Measurements from ENCODE around the gene COL1A2.

Gene COL1A2

DNA sequence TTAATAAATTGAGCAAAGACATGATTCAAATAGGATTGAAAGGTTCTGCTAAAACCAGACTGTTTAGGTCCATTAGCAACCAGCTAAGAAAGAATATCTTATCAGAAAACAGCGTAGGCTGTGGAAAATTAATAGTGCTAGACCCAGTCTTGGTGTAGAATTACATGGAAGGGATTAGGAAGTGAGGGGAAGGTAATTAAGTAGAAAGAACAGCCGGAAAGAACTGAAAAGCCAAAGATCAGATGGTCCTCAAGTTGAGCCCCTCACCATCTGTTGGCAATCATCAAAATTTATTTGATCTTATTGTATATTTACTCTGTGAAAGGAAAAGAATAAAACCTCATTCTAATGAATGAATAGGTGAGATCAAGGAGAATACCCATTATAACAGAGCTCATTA, 50.1 kb downstream of the COL1A2 start:
- H2BK5ac ChIP-seq (ENCODE audit: low read length): no peak overlapping the region
- no peaks in the 10 kb centered on the region for H3K27me3 ChIP-seq (ENCODE audit: control insufficient read depth in 3 of 3, insufficient read depth in 3 of 3, low read depth in 1 of 3, low read length in 3 of 3)
- no peak overlapping the region for H3K4me2 ChIP-seq (ENCODE audit: insufficient read depth, low read length, poor library complexity, severe bottlenecking)
- no peak overlapping the region for H2AK5ac ChIP-seq (ENCODE audit: low read depth, low read length)
- no peak overlapping the region for H3K14ac ChIP-seq (ENCODE audit: low read length)
- H3K4me3 ChIP-seq (ENCODE audit: low read length in 2 of 2): no peak overlapping the region
- H3K9ac ChIP-seq (ENCODE audit: low read depth, low read length, poor library complexity): no peak overlapping the region
- no peak overlapping the region for H2BK15ac ChIP-seq (ENCODE audit: low read length)
- H3K27ac ChIP-seq (replicated peaks; ENCODE audit: low read length): no peak overlapping the region
- H3K23ac ChIP-seq (ENCODE audit: low read depth, low read length, poor library complexity): no peak overlapping the region
- H4K8ac ChIP-seq (ENCODE audit: low read depth, low read length): no peak overlapping the region
- no peak overlapping the region for H2BK120ac ChIP-seq (ENCODE audit: low read depth, low read length)
- WGBS, 2 donors (ENCODE audit: extremely low coverage in 2 of 2, insufficient read length in 2 of 2, insufficient replicate concordance in 1 of 2): no CpG with 5 or more reads among the region's 2 CpGs
- H3K36me3 ChIP-seq (replicated peaks in 1 of 2; ENCODE audit: control insufficient read depth in 2 of 2, insufficient read depth in 2 of 2, low read length in 2 of 2): no peaks in the 10 kb centered on the region
- H3K79me1 ChIP-seq (ENCODE audit: low read depth, low read length): no peaks in the 10 kb centered on the region
- peaks cover under 1 to 10% of the 10 kb centered on the region in 2 donors for H3K4me1 ChIP-seq (ENCODE audit: control insufficient read depth in 2 of 2, insufficient read depth in 1 of 2, low read depth in 1 of 2, low read length in 2 of 2)
- H3K18ac ChIP-seq (ENCODE audit: low read length): no peak overlapping the region
- H2AFZ ChIP-seq (ENCODE audit: low read length): no peak overlapping the region
- no peak overlapping the region for H3K4ac ChIP-seq (ENCODE audit: low read length)
- no peak for DNase-seq (ENCODE audit: low spot score)
- no peak overlapping the region for H4K91ac ChIP-seq (ENCODE audit: low read depth, low read length, poor library complexity)
- H3K9me3 ChIP-seq (replicated peaks in 1 of 2; ENCODE audit: control insufficient read depth in 2 of 2, insufficient read depth in 1 of 2, low read depth in 1 of 2, low read length in 2 of 2): peaks cover 0 to 11% of the 10 kb centered on the region in 2 donors
- H2BK12ac ChIP-seq (ENCODE audit: low read length): no peak overlapping the region

DNA sequence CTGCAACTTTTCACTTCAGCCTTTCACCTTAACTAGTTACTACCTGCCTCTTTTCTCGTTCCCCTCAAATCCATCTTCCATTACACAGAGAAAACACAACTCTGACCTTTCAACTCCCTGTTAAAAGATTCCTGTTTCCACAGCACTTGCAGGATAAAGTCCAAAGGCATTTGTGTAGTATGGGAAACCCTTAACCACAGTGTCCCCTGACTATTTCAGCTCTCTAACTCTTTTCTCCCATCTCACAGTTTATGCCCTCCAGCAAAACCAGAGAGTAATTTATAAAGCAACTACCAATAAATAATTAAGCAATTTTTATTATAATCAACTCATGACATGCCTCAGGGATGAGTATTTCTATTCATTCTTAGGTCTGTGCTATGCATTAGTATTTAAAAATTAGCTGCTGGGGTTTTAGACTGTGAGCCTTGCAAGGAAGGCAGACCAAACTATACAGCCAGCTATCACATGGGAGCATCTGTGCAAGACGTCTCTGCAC, 51.0 kb downstream of the COL1A2 start:
- no peak for DNase-seq (ENCODE audit: low spot score)
- Histone ChIP-seq H2BK15ac (ENCODE audit: low read length) (no peak overlapping the region), H3K4me1 (ENCODE audit: control insufficient read depth in 2 of 2, insufficient read depth in 1 of 2, low read depth in 1 of 2, low read length in 2 of 2) (peaks cover 0 to 2% of the 10 kb centered on the region in 2 donors), H3K4ac (ENCODE audit: low read length) (no peak overlapping the region), H3K27ac (replicated peaks; ENCODE audit: low read length) (no peak overlapping the region), H2BK5ac (ENCODE audit: low read length) (no peak overlapping the region), H3K4me3 (ENCODE audit: low read length in 2 of 2) (no peak overlapping the region), H3K18ac (ENCODE audit: low read length) (no peak overlapping the region), H3K79me1 (ENCODE audit: low read depth, low read length) (no peaks in the 10 kb centered on the region), H4K8ac (ENCODE audit: low read depth, low read length) (no peak overlapping the region), H3K36me3 (replicated peaks in 1 of 2; ENCODE audit: control insufficient read depth in 2 of 2, insufficient read depth in 2 of 2, low read length in 2 of 2) (no peaks in the 10 kb centered on the region), H2BK120ac (ENCODE audit: low read depth, low read length) (no peak overlapping the region), H3K27me3 (ENCODE audit: control insufficient read depth in 3 of 3, insufficient read depth in 3 of 3, low read depth in 1 of 3, low read length in 3 of 3) (no peaks in the 10 kb centered on the region), H2AFZ (ENCODE audit: low read length) (peak overlapping the region; percentile 68), H4K91ac (ENCODE audit: low read depth, low read length, poor library complexity) (no peak overlapping the region), H3K9me3 (replicated peaks in 1 of 2; ENCODE audit: control insufficient read depth in 2 of 2, insufficient read depth in 1 of 2, low read depth in 1 of 2, low read length in 2 of 2) (peaks cover 0 to 11% of the 10 kb centered on the region in 2 donors), H3K23ac (ENCODE audit: low read depth, low read length, poor library complexity) (no peak overlapping the region), H3K4me2 (ENCODE audit: insufficient read depth, low read length, poor library complexity, severe bottlenecking) (no peak overlapping the region), H3K9ac (ENCODE audit: low read depth, low read length, poor library complexity) (no peak overlapping the region), H2AK5ac (ENCODE audit: low read depth, low read length) (no peak overlapping the region), H2BK12ac (ENCODE audit: low read length) (no peak overlapping the region), H3K14ac (ENCODE audit: low read length) (no peak overlapping the region)
- no CpG with 5 or more reads among the region's 2 CpGs for WGBS, 2 donors (ENCODE audit: extremely low coverage in 2 of 2, insufficient read length in 2 of 2, insufficient replicate concordance in 1 of 2)

DNA sequence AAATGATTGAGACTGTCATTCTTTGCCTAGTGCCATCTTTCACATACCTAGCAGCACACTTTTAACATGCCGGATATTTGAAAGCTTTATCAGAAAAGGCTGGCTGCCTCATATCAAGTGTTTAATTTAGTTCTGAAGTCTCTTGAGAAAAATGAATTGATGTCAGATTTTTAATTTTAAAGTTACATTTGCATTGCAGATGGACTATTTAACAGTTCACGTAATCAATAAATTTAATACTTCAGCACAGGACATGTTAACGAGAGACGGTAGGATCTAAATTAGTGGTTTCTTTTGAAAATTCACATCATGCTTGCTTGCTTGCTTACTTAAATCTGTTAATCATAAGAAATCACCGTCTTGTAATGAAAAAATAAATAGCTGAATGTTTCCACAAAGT, 51.6 kb downstream of the COL1A2 start:
- H4K91ac ChIP-seq (ENCODE audit: low read depth, low read length, poor library complexity): no peak overlapping the region
- no peak overlapping the region for H2AFZ ChIP-seq (ENCODE audit: low read length)
- H3K27ac ChIP-seq (replicated peaks; ENCODE audit: low read length): no peak overlapping the region
- no peak overlapping the region for H2AK5ac ChIP-seq (ENCODE audit: low read depth, low read length)
- H3K14ac ChIP-seq (ENCODE audit: low read length): no peak overlapping the region
- H3K4me1 ChIP-seq (ENCODE audit: control insufficient read depth in 2 of 2, insufficient read depth in 1 of 2, low read depth in 1 of 2, low read length in 2 of 2): peaks cover 0 to 2% of the 10 kb centered on the region in 2 donors
- H3K4me2 ChIP-seq (ENCODE audit: insufficient read depth, low read length, poor library complexity, severe bottlenecking): no peak overlapping the region
- H3K18ac ChIP-seq (ENCODE audit: low read length): no peak overlapping the region
- no peak overlapping the region for H2BK12ac ChIP-seq (ENCODE audit: low read length)
- H3K9me3 ChIP-seq (replicated peaks in 1 of 2; ENCODE audit: control insufficient read depth in 2 of 2, insufficient read depth in 1 of 2, low read depth in 1 of 2, low read length in 2 of 2): peaks cover 0 to 11% of the 10 kb centered on the region in 2 donors
- H3K4me3 ChIP-seq (ENCODE audit: low read length in 2 of 2): no peak overlapping the region
- H3K4ac ChIP-seq (ENCODE audit: low read length): no peak overlapping the region
- no peaks in the 10 kb centered on the region for H3K36me3 ChIP-seq (replicated peaks in 1 of 2; ENCODE audit: control insufficient read depth in 2 of 2, insufficient read depth in 2 of 2, low read length in 2 of 2)
- H4K8ac ChIP-seq (ENCODE audit: low read depth, low read length): no peak overlapping the region
- no peak for DNase-seq (ENCODE audit: low spot score)
- H2BK5ac ChIP-seq (ENCODE audit: low read length): no peak overlapping the region
- H2BK15ac ChIP-seq (ENCODE audit: low read length): no peak overlapping the region
- no peaks in the 10 kb centered on the region for H3K27me3 ChIP-seq (ENCODE audit: control insufficient read depth in 3 of 3, insufficient read depth in 3 of 3, low read depth in 1 of 3, low read length in 3 of 3)
- no peak overlapping the region for H2BK120ac ChIP-seq (ENCODE audit: low read depth, low read length)
- H3K23ac ChIP-seq (ENCODE audit: low read depth, low read length, poor library complexity): no peak overlapping the region
- H3K9ac ChIP-seq (ENCODE audit: low read depth, low read length, poor library complexity): no peak overlapping the region
- no peaks in the 10 kb centered on the region for H3K79me1 ChIP-seq (ENCODE audit: low read depth, low read length)
- WGBS, 2 donors (ENCODE audit: extremely low coverage in 2 of 2, insufficient read length in 2 of 2, insufficient replicate concordance in 1 of 2): no CpG with 5 or more reads among the region's 5 CpGs

DNA sequence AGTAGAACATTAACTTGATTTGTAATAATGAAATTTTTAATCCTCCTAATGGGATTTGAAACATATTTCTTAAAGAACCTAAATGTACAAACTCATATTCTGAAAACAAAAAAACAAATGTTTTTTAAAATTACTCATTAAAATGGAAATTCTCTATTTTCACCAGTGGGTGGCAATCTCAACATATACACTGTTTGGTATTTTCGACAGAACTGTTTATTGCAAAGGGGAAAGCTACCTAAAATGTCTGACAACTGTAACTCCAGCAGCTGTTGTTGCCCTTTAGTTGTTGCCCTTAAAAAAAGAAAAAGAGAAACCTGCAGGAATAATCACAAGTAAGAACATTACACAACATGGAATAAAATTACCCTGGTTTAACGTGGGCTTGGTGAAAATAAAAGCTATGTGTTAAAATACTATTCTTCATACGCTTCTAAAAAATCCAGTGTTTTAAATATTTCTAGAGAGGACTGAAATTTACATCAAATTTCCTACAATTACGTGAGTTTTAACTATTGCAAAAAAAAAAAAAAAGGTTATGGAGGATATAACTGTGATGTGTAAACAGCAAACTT, 54.5 kb downstream of the COL1A2 start:
- no peak overlapping the region for H3K4ac ChIP-seq (ENCODE audit: low read length)
- H3K4me3 ChIP-seq (ENCODE audit: low read length in 2 of 2): no peak overlapping the region
- no peak overlapping the region for H3K4me2 ChIP-seq (ENCODE audit: insufficient read depth, low read length, poor library complexity, severe bottlenecking)
- no peak overlapping the region for H3K14ac ChIP-seq (ENCODE audit: low read length)
- no peak overlapping the region for H3K18ac ChIP-seq (ENCODE audit: low read length)
- no peak overlapping the region for H2AK5ac ChIP-seq (ENCODE audit: low read depth, low read length)
- no peak overlapping the region for H2BK120ac ChIP-seq (ENCODE audit: low read depth, low read length)
- H3K79me1 ChIP-seq (ENCODE audit: low read depth, low read length): no peaks in the 10 kb centered on the region
- peak overlapping the region; percentile 68 for H2AFZ ChIP-seq (ENCODE audit: low read length)
- H3K27me3 ChIP-seq (ENCODE audit: control insufficient read depth in 3 of 3, insufficient read depth in 3 of 3, low read depth in 1 of 3, low read length in 3 of 3): no peaks in the 10 kb centered on the region
- peaks cover 0 to 2% of the 10 kb centered on the region in 2 donors for H3K4me1 ChIP-seq (ENCODE audit: control insufficient read depth in 2 of 2, insufficient read depth in 1 of 2, low read depth in 1 of 2, low read length in 2 of 2)
- H4K8ac ChIP-seq (ENCODE audit: low read depth, low read length): no peak overlapping the region
- no peak overlapping the region for H2BK5ac ChIP-seq (ENCODE audit: low read length)
- no peak overlapping the region for H3K27ac ChIP-seq (replicated peaks; ENCODE audit: low read length)
- H2BK15ac ChIP-seq (ENCODE audit: low read length): no peak overlapping the region
- DNase-seq (ENCODE audit: low spot score): no peak
- H3K23ac ChIP-seq (ENCODE audit: low read depth, low read length, poor library complexity): no peak overlapping the region
- no peaks in the 10 kb centered on the region for H3K36me3 ChIP-seq (replicated peaks in 1 of 2; ENCODE audit: control insufficient read depth in 2 of 2, insufficient read depth in 2 of 2, low read length in 2 of 2)
- H2BK12ac ChIP-seq (ENCODE audit: low read length): no peak overlapping the region
- H3K9ac ChIP-seq (ENCODE audit: low read depth, low read length, poor library complexity): no peak overlapping the region
- no peak overlapping the region for H4K91ac ChIP-seq (ENCODE audit: low read depth, low read length, poor library complexity)
- peaks cover 0 to 16% of the 10 kb centered on the region in 2 donors for H3K9me3 ChIP-seq (replicated peaks in 1 of 2; ENCODE audit: control insufficient read depth in 2 of 2, insufficient read depth in 1 of 2, low read depth in 1 of 2, low read length in 2 of 2)
- WGBS, 2 donors (ENCODE audit: extremely low coverage in 2 of 2, insufficient read length in 2 of 2, insufficient replicate concordance in 1 of 2): no CpG with 5 or more reads among the region's 4 CpGs

Data from neuronal stem cell (in vitro differentiated cells).